Liver (tissue), 9 donors: Measurements from ENCODE around the gene COL21A1. TPM values are rescaled to one million over a fixed set of nuclear protein-coding genes. Genes with fewer than 3 reads are reported as not detected.

Source experiments
- DNase-seq: peaks from one replicate; pipeline ENCODE4 v3.0.0-alpha.2; 2017; ENCODE audit warnings: low spot score
- H3K27ac ChIP-seq, 2 donors: one replicate each; pipeline ENCODE4 v1.7.0; 2013; ENCODE audit warnings: inconsistent platforms in 2 of 2, low read length in 2 of 2, control low read depth in 1 of 2, low read depth in 1 of 2, mild to moderate bottlenecking in 1 of 2
- H3K27me3 ChIP-seq, 4 donors: one replicate each; pipeline versions ENCODE4 v1.6.1 to v1.7.0; 2013; ENCODE audit warnings: low read length in 3 of 4, inconsistent platforms in 1 of 4, mild to moderate bottlenecking in 1 of 4, moderate library complexity in 1 of 4; ENCODE audit not compliant: control insufficient read depth in 4 of 4, insufficient read depth in 4 of 4
- H3K36me3 ChIP-seq, 4 donors: one replicate each; pipeline versions ENCODE4 v1.6.1 to v1.7.0; 2013; ENCODE audit warnings: low read length in 3 of 4, mild to moderate bottlenecking in 3 of 4, low read depth in 1 of 4, moderate library complexity in 1 of 4; ENCODE audit not compliant: control insufficient read depth in 4 of 4, insufficient read depth in 3 of 4
- H3K4me1 ChIP-seq, 4 donors: one replicate each; pipeline versions ENCODE4 v1.6.1 to v1.7.0; 2013; ENCODE audit warnings: low read length in 3 of 4, mild to moderate bottlenecking in 3 of 4, moderate library complexity in 1 of 4; ENCODE audit not compliant: control insufficient read depth in 4 of 4, insufficient read depth in 4 of 4
- H3K4me3 ChIP-seq, 3 donors: one replicate each; pipeline versions ENCODE4 v1.6.1 to v1.7.0; 2013; ENCODE audit warnings: low read length in 3 of 3, control low read depth in 1 of 3, low read depth in 1 of 3, mild to moderate bottlenecking in 1 of 3
- H3K9ac ChIP-seq, 2 donors: one replicate each; pipeline ENCODE4 v1.7.0; 2013; ENCODE audit warnings: low read length in 2 of 2, mild to moderate bottlenecking in 2 of 2, moderate library complexity in 2 of 2, control low read depth in 1 of 2, low read depth in 1 of 2
- H3K9me3 ChIP-seq, 4 donors: one replicate each; pipeline versions ENCODE4 v1.6.1 to v1.7.0; 2013; ENCODE audit warnings: low read length in 3 of 4; ENCODE audit not compliant: control insufficient read depth in 4 of 4
- EGR1 ChIP-seq, 2 donors: IDR thresholded peaks; 2 replicates each; pipeline ENCODE4 v1.6.1; 2016 to 2018; ENCODE audit warnings: antibody characterized with exemption in 2 of 2, low read depth in 2 of 2
- FOXA1 ChIP-seq: IDR thresholded peaks from 2 replicates; pipeline ENCODE4 v1.6.1; 2016; ENCODE audit warnings: antibody characterized with exemption
- FOXA2 ChIP-seq: IDR thresholded peaks from 2 replicates; pipeline ENCODE4 v1.6.1; 2016; ENCODE audit warnings: antibody characterized with exemption
- GABPA ChIP-seq, 2 donors: IDR thresholded peaks in 1 of 2; conservative IDR thresholded peaks in 1 of 2; 2 replicates each; pipeline ENCODE4 v1.6.1; 2016; ENCODE audit warnings: antibody characterized with exemption in 2 of 2, mild to moderate bottlenecking in 1 of 2, moderate library complexity in 1 of 2
- HNF4A ChIP-seq, 2 donors: conservative IDR thresholded peaks; 2 replicates each; pipeline ENCODE4 v1.6.1; 2016; ENCODE audit warnings: antibody characterized with exemption in 2 of 2, mild to moderate bottlenecking in 2 of 2
- HNF4G ChIP-seq: IDR thresholded peaks from 2 replicates; pipeline ENCODE4 v1.6.1; 2016; ENCODE audit warnings: antibody characterized with exemption
- JUND ChIP-seq, 2 donors: IDR thresholded peaks; 2 replicates each; pipeline ENCODE4 v1.6.1; 2016; ENCODE audit warnings: antibody characterized with exemption in 2 of 2
- MAX ChIP-seq: IDR thresholded peaks from 2 replicates; pipeline ENCODE4 v1.6.1; 2016; ENCODE audit warnings: antibody characterized with exemption
- NR2F2 ChIP-seq: IDR thresholded peaks from 2 replicates; pipeline ENCODE4 v1.6.1; 2016; ENCODE audit warnings: antibody characterized with exemption
- RAD21 ChIP-seq, 2 donors: IDR thresholded peaks; 2 replicates each; pipeline ENCODE4 v1.6.1; 2016; ENCODE audit warnings: antibody characterized with exemption in 2 of 2, mild to moderate bottlenecking in 2 of 2
- REST ChIP-seq: IDR thresholded peaks from 2 replicates; pipeline ENCODE4 v1.6.1; 2016; ENCODE audit warnings: antibody characterized with exemption, mild to moderate bottlenecking
- RXRA ChIP-seq, 2 donors: IDR thresholded peaks; 2 replicates each; pipeline ENCODE4 v1.6.1; 2017 to 2018; ENCODE audit warnings: antibody characterized with exemption in 2 of 2, mild to moderate bottlenecking in 1 of 2
- SP1 ChIP-seq: IDR thresholded peaks from 2 replicates; pipeline ENCODE4 v1.6.1; 2018; ENCODE audit warnings: antibody characterized with exemption, mild to moderate bottlenecking
- TAF1 ChIP-seq: conservative IDR thresholded peaks from 2 replicates; pipeline ENCODE4 v1.6.1; 2016; ENCODE audit warnings: antibody characterized with exemption, mild to moderate bottlenecking
- YY1 ChIP-seq: IDR thresholded peaks from 2 replicates; pipeline ENCODE4 v1.6.1; 2016; ENCODE audit warnings: antibody characterized with exemption, mild to moderate bottlenecking
- ZBTB33 ChIP-seq: IDR thresholded peaks from 2 replicates; pipeline ENCODE4 v1.6.1; 2016; ENCODE audit warnings: antibody characterized with exemption
- WGBS: extraction: QIAGEN DNeasy Blood & Tissue Kit; methylation state at CpG from one replicate; pipeline ENCODE4 v1.1.7; 2013; 5-methylcytosine and 5-hydroxymethylcytosine counted together
- polyA plus RNA-seq, 2 donors: library from polyadenylated mRNA; stranded (reverse) in 1 of 2; unstranded in 1 of 2; fragments of 200-250 nt in 1 of 2; fragments of >200 nt in 1 of 2; fragmentation: Nextera tagmentation in 1 of 2; extraction: Ambion mirVana in 1 of 2; gene quantifications; one replicate each; pipeline versions ENCODE4 v1.2.1 to v1.2.3, GENCODE V29; 2013 to 2015
- total RNA-seq, 2 donors: library from RNA; depleted of rRNA; stranded (reverse); fragments of >200 nt; gene quantifications; one replicate each; pipeline ENCODE4 v1.2.3, GENCODE V29; 2014
- TF ChIP-seq, protein P1 (sequence below): fragments of 150-350 bp; IDR thresholded peaks from 2 replicates; pipeline ENCODE4 v1.5.1; 2017; ENCODE audit warnings: improper control_type of control experiment, low read depth, low read length; ENCODE audit not compliant: missing input control
- TF ChIP-seq, protein P2 (sequence below): IDR thresholded peaks from 2 replicates; pipeline ENCODE4 v1.6.1; 2016; ENCODE audit warnings: antibody characterized with exemption
- donor health status: healthy.
- donor health status: healthy.
- donor health status: healthy.
- donor health status: healthy.
- donor health status: healthy.

Gene COL21A1
- total and polyA plus RNA-seq, 4 donors = 0.48 to 1.3 (median 0.52) TPM

- Histone ChIP-seq H3K36me3 (no peaks in the 10 kb centered on the region), H3K27me3 (peaks cover 0 to 2% (median 0%) of the 10 kb centered on the region in 4 donors), H3K4me3 (no peak overlapping the region), H3K9ac (no peak overlapping the region), H3K4me1 (no peaks in the 10 kb centered on the region), H3K9me3 (no peaks in the 10 kb centered on the region), H3K27ac (no peak overlapping the region)
- WGBS = 78% methylated on average over 4 of the region's 4 CpGs
- DNase-seq = no peak
- TF ChIP-seq SP1 = no peak
- no peak for TF ChIP-seq RAD21 (IDR thresholded peaks at IDR 0.05)
- no peak for TF ChIP-seq HNF4G
- no peak for TF ChIP-seq JUND (IDR thresholded peaks at IDR 0.05)
These were observed 198.8 kb downstream of the COL21A1 start for GRCh38 chr6:56048601-56049000.

DNA sequence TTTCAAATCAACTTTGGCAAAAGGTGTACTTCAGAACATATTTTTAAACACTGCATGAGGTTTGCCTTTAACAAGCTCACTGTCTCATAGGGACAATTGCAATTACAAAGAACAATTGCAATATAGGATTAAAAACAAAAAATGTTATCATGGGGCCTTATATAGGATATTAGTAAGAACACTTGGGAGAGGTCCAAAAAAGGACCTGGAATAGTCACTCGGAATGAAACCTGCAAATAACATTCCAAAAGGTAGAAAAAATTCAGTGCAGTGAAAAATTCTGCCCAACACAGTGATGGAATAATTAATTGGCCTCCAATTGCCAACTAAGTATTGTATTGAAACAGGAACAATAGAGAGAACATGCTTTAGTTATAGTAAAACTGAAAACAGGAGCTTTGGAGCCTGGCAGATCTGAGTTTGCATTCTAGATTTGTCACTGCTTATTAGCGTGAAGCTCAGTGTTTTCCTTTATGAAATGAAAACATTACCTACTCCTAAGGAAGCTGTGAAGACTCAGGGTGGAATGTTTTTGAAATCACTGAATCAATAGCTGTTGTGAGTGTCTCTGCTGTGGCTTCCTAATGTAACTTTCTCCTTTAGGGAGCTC is 199.3 kb downstream of the COL21A1 start:
- H3K36me3 ChIP-seq = no peaks in the 10 kb centered on the region
- peaks cover 0 to 2% (median 0%) of the 10 kb centered on the region in 4 donors for H3K27me3 ChIP-seq
- H3K4me3 ChIP-seq = no peak overlapping the region
- H3K9ac ChIP-seq = no peak overlapping the region
- H3K4me1 ChIP-seq = no peaks in the 10 kb centered on the region
- 76% methylated on average over 2 of the region's 2 CpGs for WGBS
- no peak overlapping the region for H3K27ac ChIP-seq
- no peak for DNase-seq
- no peak for TF ChIP-seq NR2F2
- no peak for TF ChIP-seq HNF4G
- no peak for TF ChIP-seq YY1
- TF ChIP-seq HNF4A (conservative IDR thresholded peaks at IDR 0.05) = no peak
- no peak for TF ChIP-seq JUND (IDR thresholded peaks at IDR 0.05)
- TF ChIP-seq, protein P1, sequence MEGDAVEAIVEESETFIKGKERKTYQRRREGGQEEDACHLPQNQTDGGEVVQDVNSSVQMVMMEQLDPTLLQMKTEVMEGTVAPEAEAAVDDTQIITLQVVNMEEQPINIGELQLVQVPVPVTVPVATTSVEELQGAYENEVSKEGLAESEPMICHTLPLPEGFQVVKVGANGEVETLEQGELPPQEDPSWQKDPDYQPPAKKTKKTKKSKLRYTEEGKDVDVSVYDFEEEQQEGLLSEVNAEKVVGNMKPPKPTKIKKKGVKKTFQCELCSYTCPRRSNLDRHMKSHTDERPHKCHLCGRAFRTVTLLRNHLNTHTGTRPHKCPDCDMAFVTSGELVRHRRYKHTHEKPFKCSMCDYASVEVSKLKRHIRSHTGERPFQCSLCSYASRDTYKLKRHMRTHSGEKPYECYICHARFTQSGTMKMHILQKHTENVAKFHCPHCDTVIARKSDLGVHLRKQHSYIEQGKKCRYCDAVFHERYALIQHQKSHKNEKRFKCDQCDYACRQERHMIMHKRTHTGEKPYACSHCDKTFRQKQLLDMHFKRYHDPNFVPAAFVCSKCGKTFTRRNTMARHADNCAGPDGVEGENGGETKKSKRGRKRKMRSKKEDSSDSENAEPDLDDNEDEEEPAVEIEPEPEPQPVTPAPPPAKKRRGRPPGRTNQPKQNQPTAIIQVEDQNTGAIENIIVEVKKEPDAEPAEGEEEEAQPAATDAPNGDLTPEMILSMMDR = no peak
- no peak for TF ChIP-seq SP1
- no peak for TF ChIP-seq RAD21 (IDR thresholded peaks at IDR 0.05)
- TF ChIP-seq RXRA (IDR thresholded peaks at IDR 0.05) = no peak
- no peak for TF ChIP-seq MAX
- TF ChIP-seq FOXA2 = no peak
- no peak for TF ChIP-seq ZBTB33
- TF ChIP-seq FOXA1 = no peak
- no peak for TF ChIP-seq GABPA (IDR thresholded peaks at IDR 0.05 in 1 of 2, conservative IDR thresholded peaks at IDR 0.05 in 1 of 2)
- no peak for TF ChIP-seq EGR1 (IDR thresholded peaks at IDR 0.05; ENCODE audit: low read depth in 2 of 2)
- TF ChIP-seq, protein P2, sequence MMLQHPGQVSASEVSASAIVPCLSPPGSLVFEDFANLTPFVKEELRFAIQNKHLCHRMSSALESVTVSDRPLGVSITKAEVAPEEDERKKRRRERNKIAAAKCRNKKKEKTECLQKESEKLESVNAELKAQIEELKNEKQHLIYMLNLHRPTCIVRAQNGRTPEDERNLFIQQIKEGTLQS = no peak
- no peak for TF ChIP-seq TAF1
- no peak for TF ChIP-seq REST
- H3K9me3 ChIP-seq = no peaks in the 10 kb centered on the region
